ENCODE data around the gene TRMT2B.

- TF ChIP-seq CTCF (IDR thresholded peaks at IDR 0.05) = no peak
- TF ChIP-seq USF2 (IDR thresholded peaks at IDR 0.05; ENCODE audit: borderline replicate concordance, low read depth, low read length) = no peak
- no peak for TF ChIP-seq FOXM1 (IDR thresholded peaks at IDR 0.05; ENCODE audit: low read depth)
- TF ChIP-seq ZBTB33 (IDR thresholded peaks at IDR 0.05; ENCODE audit: borderline replicate concordance, low read depth) = no peak
- TF ChIP-seq EP300 (IDR thresholded peaks at IDR 0.05; ENCODE audit: borderline replicate concordance in 1 of 2, low read depth in 1 of 2, low read length in 1 of 2) = no peak
- TF ChIP-seq CHD2 (IDR thresholded peaks at IDR 0.05; ENCODE audit: low read length, partially characterized antibody) = no peak
- no peak for TF ChIP-seq MAX (IDR thresholded peaks at IDR 0.05; ENCODE audit: low read depth)
Measured at GRCh38 chrX:101078716-101079598, 27.0 kb upstream of the TRMT2B start, which contains the start of gene TMEM35A.
